Ovary (tissue), 10 donors: ENCODE measurements around the gene CFAP100. TPM values are rescaled to one million over a fixed set of nuclear protein-coding genes. Genes with fewer than 3 reads are reported as not detected.

Source experiments
- DNase-seq, 5 donors: peaks; one replicate each; pipeline ENCODE4 v3.0.0-alpha.2; 2019 to 2020
- H3K27ac ChIP-seq, 2 donors: fragments of 200-600 bp; one replicate each; pipeline versions ENCODE4 v1.5.1 to v1.8.0; 2019 to 2022
- H3K27me3 ChIP-seq: fragments of 200-600 bp; one replicate; pipeline ENCODE4 v1.8.0; 2022
- H3K36me3 ChIP-seq: fragments of 200-600 bp; sonication (generic); one replicate; pipeline ENCODE4 v1.5.1; 2019
- H3K4me1 ChIP-seq: one replicate; pipeline ENCODE4 v1.8.1; 2013; ENCODE audit warnings: mild to moderate bottlenecking, moderate library complexity; ENCODE audit not compliant: insufficient read depth
- H3K4me3 ChIP-seq: fragments of 200-600 bp; sonication (generic); one replicate; pipeline ENCODE4 v1.5.1; 2017
- H3K9me3 ChIP-seq, 2 donors: fragments of 200-600 bp in 1 of 2; sonication (generic) in 1 of 2; one replicate each; pipeline versions ENCODE4 v1.5.1 to v1.8.1; 2013 to 2019; ENCODE audit warnings: mild to moderate bottlenecking in 1 of 2, moderate library complexity in 1 of 2
- CTCF ChIP-seq, 3 donors: fragments of 450-650 bp in 2 of 3; fragments of 200-600 bp in 1 of 3; IDR thresholded peaks; one replicate each; pipeline versions ENCODE4 v1.5.1 to v1.8.0; 2016 to 2022; ENCODE audit warnings: antibody characterized with exemption in 3 of 3, mild to moderate bottlenecking in 1 of 3
- EP300 ChIP-seq: sonication (generic); formaldehyde crosslinking; IDR thresholded peaks from one replicate; pipeline ENCODE4 v1.6.1; 2017; ENCODE audit warnings: antibody characterized with exemption
- POLR2A ChIP-seq: fragments of 450-650 bp; IDR thresholded peaks from one replicate; pipeline ENCODE4 v1.6.1; 2017; ENCODE audit warnings: antibody characterized with exemption, mild to moderate bottlenecking, moderate library complexity
- WGBS, 3 donors: extraction: QIAGEN DNeasy Blood & Tissue Kit in 1 of 3; methylation state at CpG; one replicate each; pipeline versions ENCODE4 v1.1.5 to v1.1.7; 2013 to 2017; 5-methylcytosine and 5-hydroxymethylcytosine counted together
- intact Hi-C, 4 donors: fragments of 100-400 bp; cut with DNase I; formaldehyde crosslinking; loops; one replicate each; pipeline versions ENCODE4 v1.11.0 to v1.15.1; 2022 to 2023
- long read RNA-seq, 3 donors: library from polyadenylated mRNA in 2 of 3; unstranded in 2 of 3; transcript quantifications; one replicate each; pipeline ENCODE4 v2.0.0 and lab custom pipeline, GENCODE V29; 2021 to 2026
- polyA plus RNA-seq, 2 donors: library from polyadenylated mRNA; stranded (reverse); fragments of 200-250 nt in 1 of 2; fragments of 350-450 nt in 1 of 2; fragmentation: Illumina TruSeq in 1 of 2; extraction: RNeasy Lipid Tissue Mini Kit (QIAGEN cat#74804) in 1 of 2; gene quantifications; one replicate each; pipeline ENCODE4 v1.2.3, GENCODE V29; 2013 to 2014
- total RNA-seq, 7 donors: library from RNA; depleted of rRNA in 2 of 7; stranded (reverse); fragments of >200 nt in 2 of 7; fragmentation: NEBNext Ultra II Directional in 3 of 7; extraction: Animal tissue kit (Norgen Biotek cat#: 25700) in 3 of 7; gene quantifications; one replicate each; pipeline versions ENCODE4 v1.1.0 to v1.2.4, GENCODE V29; 2016 to 2023
- donor health status: DM: no; HTN: no; CAD: no; lungs with moderate emphysema.
- donor health status: DM: no; HTN: no; CAD: no.
- donor health status: Bipolar disorder and iron deficiency.
- donor health status: DM: yes; HTN: yes; CAD: no.
- donor health status: DM: no; HTN: no; CAD: no.
- donor health status: DM: yes; HTN: yes; CAD: no.

The CFAP100 gene
- total RNA-seq (10 to 100 TPM in 1 of 7 donors, 1 to 10 TPM in 4, not detected in 2; 1.5 to 21.3 (median 1.7) TPM), polyA plus RNA-seq (under 1 TPM in 1 of 2 donors, not detected in 1; 0.06 TPM)
- long read RNA-seq, donor 1, partial matches to known transcripts, result 0 of 6 reads
- long read RNA-seq, donor 1, other reads (novel, unspliced or antisense), result 6 of 6 reads
- long read RNA-seq, donor 2, result 0 reads
- long read RNA-seq, donor 3, partial matches to known transcripts, result 1 of 5 reads
- long read RNA-seq, donor 3, other reads (novel, unspliced or antisense), result 4 of 5 reads

GRCh38 chr3:126394179-126394976 is at the start of gene CFAP100:
CFAP100 (plus strand) TSS chr3:126394909; CDS start chr3:126396001, 1,092 bp downstream.
- no peaks in the 10 kb centered on the region for H3K36me3 ChIP-seq
- no peak for TF ChIP-seq CTCF (IDR thresholded peaks at IDR 0.05)
- TF ChIP-seq POLR2A, result no peak
- TF ChIP-seq EP300, result no peak
- H3K27ac ChIP-seq, result no peak within 1 kb of the TSS
- 35 to 45% (median 45%) methylated on average over 36 to 43 of the region's 43 CpGs for WGBS, 3 donors
- H3K27me3 ChIP-seq, result no peaks in the 10 kb centered on the region
- intact Hi-C loops, result loop anchor here in 2 of 4 donors (5.0 kb wide), 3 partner anchors 132 to 262 kb away; no protein-coding TSS in a partner anchor
- DNase-seq, result peak; percentile 43 to 74 (median 59)
- H3K4me3 ChIP-seq, result peak within 1 kb of the TSS; percentile 1
- no peaks in the 10 kb centered on the region for H3K9me3 ChIP-seq
- peaks cover 4% of the 10 kb centered on the region for H3K4me1 ChIP-seq

GRCh38 chr3:126345231-126345630 is 49.5 kb upstream of the CFAP100 start:
- no peak overlapping the region for H3K4me3 ChIP-seq
- H3K4me1 ChIP-seq, result peaks cover 20% of the 10 kb centered on the region
- intact Hi-C loops, result loop anchor here in 1 of 4 donors (10.0 kb wide), 1 partner anchor 80 kb away; no protein-coding TSS in a partner anchor
- H3K36me3 ChIP-seq, result no peaks in the 10 kb centered on the region
- TF ChIP-seq CTCF (IDR thresholded peaks at IDR 0.05), result no peak
- no peak for TF ChIP-seq EP300
- no peak for TF ChIP-seq POLR2A
- H3K9me3 ChIP-seq, result no peaks in the 10 kb centered on the region
- no peak overlapping the region for H3K27ac ChIP-seq
- no peaks in the 10 kb centered on the region for H3K27me3 ChIP-seq
- 89 to 94% (median 89%) methylated on average over 7 of the region's 7 CpGs for WGBS, 3 donors
- DNase-seq, result peak in 1 of 5 donors; percentile 11

GRCh38 chr3:126345641-126346460 is 48.9 kb upstream of the CFAP100 start:
- H3K4me3 ChIP-seq, result no peak overlapping the region
- peak in 2 of 5 donors; percentile 15 to 34 for DNase-seq
- no peaks in the 10 kb centered on the region for H3K9me3 ChIP-seq
- TF ChIP-seq POLR2A, result no peak
- no peak for TF ChIP-seq CTCF (IDR thresholded peaks at IDR 0.05)
- no peak for TF ChIP-seq EP300
- no peak overlapping the region for H3K27ac ChIP-seq
- intact Hi-C loops, result loop anchor here in 1 of 4 donors (10.0 kb wide), 1 partner anchor 81 kb away; no protein-coding TSS in a partner anchor
- no peaks in the 10 kb centered on the region for H3K27me3 ChIP-seq
- WGBS, 3 donors, result 96 to 100% (median 96%) methylated on average over 5 of the region's 5 CpGs
- peaks cover 20% of the 10 kb centered on the region for H3K4me1 ChIP-seq
- H3K36me3 ChIP-seq, result no peaks in the 10 kb centered on the region

GRCh38 chr3:126346466-126346865 is 48.2 kb upstream of the CFAP100 start:
- no peak overlapping the region for H3K27ac ChIP-seq
- WGBS, 3 donors, result 83 to 97% (median 88%) methylated on average over 2 of the region's 2 CpGs
- no peaks in the 10 kb centered on the region for H3K9me3 ChIP-seq
- DNase-seq, result peak in 1 of 5 donors; percentile 23
- H3K4me3 ChIP-seq, result no peak overlapping the region
- intact Hi-C loops, result loop anchor here in 1 of 4 donors (10.0 kb wide), 1 partner anchor 82 kb away; no protein-coding TSS in a partner anchor
- H3K4me1 ChIP-seq, result peaks cover 22% of the 10 kb centered on the region
- no peaks in the 10 kb centered on the region for H3K27me3 ChIP-seq
- no peaks in the 10 kb centered on the region for H3K36me3 ChIP-seq
- TF ChIP-seq CTCF (IDR thresholded peaks at IDR 0.05) (no peak), POLR2A (no peak), EP300 (no peak)
